ENCODE results near the gene FCER1G. TPM values are rescaled to one million over a fixed set of nuclear protein-coding genes. Genes with fewer than 3 reads are reported as not detected.

The FCER1G gene
- total RNA-seq, 2 experiments from 2014 or later = 2.0 TPM

DNA sequence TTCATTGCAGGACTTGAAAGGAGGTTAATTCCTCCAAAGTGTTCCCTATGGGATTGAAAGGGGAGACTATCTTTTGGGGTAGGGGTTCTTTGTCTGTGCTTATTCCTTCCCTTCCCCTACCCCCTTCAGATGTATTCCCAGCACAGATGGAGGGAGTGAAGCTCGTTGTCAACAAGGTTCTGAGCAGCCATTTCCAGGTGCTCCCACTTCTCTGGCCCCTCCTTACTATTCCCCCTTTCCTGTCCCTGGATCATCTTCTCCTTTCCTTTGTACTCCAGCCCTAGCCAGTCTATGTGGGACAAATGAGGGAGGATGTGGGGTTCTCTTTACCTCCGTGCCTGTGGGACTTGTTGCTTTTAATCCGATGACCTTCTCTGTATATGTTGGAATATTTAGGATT, 11.7 kb downstream of the FCER1G start:
- Mint-ChIP-seq H3K9me3 (no peaks in the 10 kb centered on the region), H3K27ac (peak overlapping the region; percentile 33), H3K27me3 (no peaks in the 10 kb centered on the region), H3K4me1 (ENCODE audit: low read depth) (peaks cover 39% of the 10 kb centered on the region), H3K4me3 (peak overlapping the region; percentile 80), H3K36me3 (ENCODE audit: low read depth) (peaks cover 29% of the 10 kb centered on the region)
- no peaks in the 10 kb centered on the region for H3K9me3 ChIP-seq (ENCODE audit: control insufficient read depth in 1 of 2, insufficient read depth in 1 of 2, low read length in 2 of 2)
- peak overlapping the region; percentile 84 for H3K4me3 ChIP-seq (ENCODE audit: low read length)
- no peak overlapping the region for H3K27ac ChIP-seq (ENCODE audit: low read depth in 1 of 2, low read length in 2 of 2)
- ATAC-seq (ENCODE audit: poor library complexity) = no peak
- H3K27me3 ChIP-seq (ENCODE audit: control insufficient read depth in 1 of 2, insufficient read depth in 2 of 2, low read length in 2 of 2) = no peaks in the 10 kb centered on the region
- intact Hi-C loops (cut with DNase I, micrococcal nuclease) = loop anchor here (1.0 to 10.0 kb wide), 6 partner anchors 24 to 518 kb away; partner anchors contain the start of genes DUSP12 (in 2 of the 2) and NDUFS2 (in 1 of the 2)
- DNase-seq = no peak
- peaks cover 34% of the 10 kb centered on the region for H3K4me1 ChIP-seq (ENCODE audit: insufficient read depth, low read length)
- TF ChIP-seq, protein P1, sequence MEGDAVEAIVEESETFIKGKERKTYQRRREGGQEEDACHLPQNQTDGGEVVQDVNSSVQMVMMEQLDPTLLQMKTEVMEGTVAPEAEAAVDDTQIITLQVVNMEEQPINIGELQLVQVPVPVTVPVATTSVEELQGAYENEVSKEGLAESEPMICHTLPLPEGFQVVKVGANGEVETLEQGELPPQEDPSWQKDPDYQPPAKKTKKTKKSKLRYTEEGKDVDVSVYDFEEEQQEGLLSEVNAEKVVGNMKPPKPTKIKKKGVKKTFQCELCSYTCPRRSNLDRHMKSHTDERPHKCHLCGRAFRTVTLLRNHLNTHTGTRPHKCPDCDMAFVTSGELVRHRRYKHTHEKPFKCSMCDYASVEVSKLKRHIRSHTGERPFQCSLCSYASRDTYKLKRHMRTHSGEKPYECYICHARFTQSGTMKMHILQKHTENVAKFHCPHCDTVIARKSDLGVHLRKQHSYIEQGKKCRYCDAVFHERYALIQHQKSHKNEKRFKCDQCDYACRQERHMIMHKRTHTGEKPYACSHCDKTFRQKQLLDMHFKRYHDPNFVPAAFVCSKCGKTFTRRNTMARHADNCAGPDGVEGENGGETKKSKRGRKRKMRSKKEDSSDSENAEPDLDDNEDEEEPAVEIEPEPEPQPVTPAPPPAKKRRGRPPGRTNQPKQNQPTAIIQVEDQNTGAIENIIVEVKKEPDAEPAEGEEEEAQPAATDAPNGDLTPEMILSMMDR (IDR thresholded peaks at IDR 0.05) = no peak
- POLR2A ChIA-PET = interaction anchor here (1.2 to 3.5 kb wide), 11 partner anchors 11 to 173 kb away, joined by 4 to 95 read pairs (median 20); partner anchors contain the start of genes FCER1G, NDUFS2, PPOX and SDHC
- CTCF ChIA-PET = interaction anchor here (0.8 to 3.3 kb wide), 12 partner anchors 8 to 156 kb away, joined by 3 to 43 read pairs (median 8); partner anchors contain the start of genes B4GALT3, NDUFS2, PPOX and SDHC
- H3K36me3 ChIP-seq (ENCODE audit: insufficient read depth, low read length) = peaks cover 23% of the 10 kb centered on the region

DNA sequence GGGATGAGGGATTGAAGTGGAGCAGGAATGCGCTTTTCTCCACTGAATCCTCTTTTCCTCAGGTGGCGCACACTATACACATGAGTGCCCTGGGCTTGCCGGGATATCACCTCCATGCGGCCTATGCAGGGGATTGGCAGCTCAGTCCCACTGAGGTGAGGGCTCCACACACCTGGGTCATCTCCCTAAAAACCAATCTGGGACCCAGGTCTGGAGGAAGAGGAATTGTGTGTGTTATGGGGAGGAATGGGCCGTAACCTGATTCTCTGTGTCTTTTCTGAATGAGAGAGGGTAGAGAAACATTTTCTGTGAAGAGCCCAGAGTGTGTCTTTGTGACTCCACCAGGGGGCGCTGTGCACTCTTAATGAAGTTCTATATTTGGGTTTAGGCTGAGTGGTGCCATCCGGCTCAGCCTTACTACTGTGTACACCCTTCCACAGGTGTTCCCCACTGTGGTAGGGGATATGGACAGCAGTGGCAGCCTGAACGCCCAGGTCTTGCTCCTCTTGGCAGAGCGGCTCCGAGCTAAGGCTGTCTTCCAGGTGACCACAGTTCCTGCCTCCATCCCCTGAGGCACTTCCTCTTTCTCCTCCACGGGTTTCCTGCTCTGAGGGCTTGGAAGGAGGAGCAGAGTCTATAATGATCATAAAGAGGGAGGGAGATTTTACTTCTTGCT, 12.2 kb downstream of the FCER1G start:
- H3K4me1 Mint-ChIP-seq (ENCODE audit: low read depth) = peaks cover 39% of the 10 kb centered on the region

DNA sequence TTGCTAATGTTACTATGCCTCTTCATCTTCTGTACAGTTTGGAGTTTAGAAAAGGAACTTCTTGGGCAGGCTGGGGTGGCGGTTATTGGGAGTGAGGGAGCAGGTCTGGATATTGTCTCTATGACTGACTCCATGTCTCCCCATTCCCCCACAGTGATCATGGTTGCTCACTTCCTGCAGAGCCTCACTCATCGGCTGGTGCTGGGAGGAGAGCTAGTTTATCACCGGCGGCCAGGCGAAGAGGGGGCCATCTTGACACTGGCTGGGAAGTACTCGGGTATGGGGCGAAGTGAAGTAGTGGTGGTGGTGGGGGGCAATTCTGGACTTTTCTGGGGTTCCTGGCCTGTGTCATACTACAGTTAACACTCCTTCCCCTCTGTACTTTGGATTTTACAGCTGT, 12.9 kb downstream of the FCER1G start:
- POLR2A ChIA-PET = interaction anchor here (1.1 to 3.4 kb wide), 3 partner anchors 26 to 154 kb away, joined by 3 to 33 read pairs (median 5); partner anchors contain the start of gene NDUFS2

More for the DNA sequence above, 12.2 kb downstream of the FCER1G start:
- intact Hi-C loops (cut with DNase I, micrococcal nuclease) = loop anchor here (1.0 to 10.0 kb wide), 6 partner anchors 25 to 517 kb away; partner anchors contain the start of genes DUSP12 (in 2 of the 2) and NDUFS2 (in 1 of the 2)
- H3K9me3 Mint-ChIP-seq = no peaks in the 10 kb centered on the region
- peaks cover 29% of the 10 kb centered on the region for H3K36me3 Mint-ChIP-seq (ENCODE audit: low read depth)
- no peak overlapping the region for H3K4me3 ChIP-seq (ENCODE audit: low read length)
- CTCF ChIA-PET = interaction anchor here (0.8 to 3.3 kb wide), 8 partner anchors 8 to 155 kb away, joined by 3 to 43 read pairs (median 14); partner anchors contain the start of genes NDUFS2 and PPOX
- TF ChIP-seq, protein P1 (IDR thresholded peaks at IDR 0.05) = peak; percentile 90
- ATAC-seq (ENCODE audit: poor library complexity) (peak; percentile 45), DNase-seq (peak; percentile 79 to 96 (median 90))
- POLR2A ChIA-PET = interaction anchor here (1.1 to 3.5 kb wide), 9 partner anchors 11 to 155 kb away, joined by 3 to 95 read pairs (median 20); partner anchors contain the start of genes FCER1G, NDUFS2, PPOX and SDHC
- H3K4me1 ChIP-seq (ENCODE audit: insufficient read depth, low read length) = peaks cover 32% of the 10 kb centered on the region
- peak overlapping the region; percentile 80 for H3K4me3 Mint-ChIP-seq
- peaks cover 23% of the 10 kb centered on the region for H3K36me3 ChIP-seq (ENCODE audit: insufficient read depth, low read length)
- no peaks in the 10 kb centered on the region for H3K27me3 Mint-ChIP-seq
- H3K27ac ChIP-seq (ENCODE audit: low read depth in 1 of 2, low read length in 2 of 2) = peak overlapping the region in 1 of 2 donors; percentile 42
- H3K27ac Mint-ChIP-seq = peak overlapping the region; percentile 33
- H3K27me3 ChIP-seq (ENCODE audit: control insufficient read depth in 1 of 2, insufficient read depth in 2 of 2, low read length in 2 of 2) = no peaks in the 10 kb centered on the region
- no peaks in the 10 kb centered on the region for H3K9me3 ChIP-seq (ENCODE audit: control insufficient read depth in 1 of 2, insufficient read depth in 1 of 2, low read length in 2 of 2)

More for the DNA sequence above, 12.9 kb downstream of the FCER1G start:
- Mint-ChIP-seq H3K4me1 (ENCODE audit: low read depth) (peaks cover 39% of the 10 kb centered on the region), H3K27ac (peak overlapping the region; percentile 33), H3K4me3 (no peak overlapping the region), H3K36me3 (ENCODE audit: low read depth) (peaks cover 29% of the 10 kb centered on the region), H3K27me3 (no peaks in the 10 kb centered on the region), H3K9me3 (no peaks in the 10 kb centered on the region)
- Histone ChIP-seq H3K27me3 (ENCODE audit: control insufficient read depth in 1 of 2, insufficient read depth in 2 of 2, low read length in 2 of 2) (no peaks in the 10 kb centered on the region), H3K9me3 (ENCODE audit: control insufficient read depth in 1 of 2, insufficient read depth in 1 of 2, low read length in 2 of 2) (no peaks in the 10 kb centered on the region), H3K4me1 (ENCODE audit: insufficient read depth, low read length) (peaks cover 32% of the 10 kb centered on the region), H3K27ac (ENCODE audit: low read depth in 1 of 2, low read length in 2 of 2) (no peak overlapping the region), H3K36me3 (ENCODE audit: insufficient read depth, low read length) (peaks cover 23% of the 10 kb centered on the region), H3K4me3 (ENCODE audit: low read length) (no peak overlapping the region)
- TF ChIP-seq, protein P1 (IDR thresholded peaks at IDR 0.05) = no peak
- DNase-seq = no peak
- ATAC-seq (ENCODE audit: poor library complexity) = no peak
- intact Hi-C loops (cut with DNase I, micrococcal nuclease) = loop anchor here (2.0 to 10.0 kb wide), 3 partner anchors 63 to 517 kb away; partner anchors contain the start of gene DUSP12 (in 2 of the 2)
- CTCF ChIA-PET = interaction anchor here (1.4 to 3.3 kb wide), 3 partner anchors 26 to 151 kb away, joined by 3 to 43 read pairs (median 30); partner anchors contain the start of gene NDUFS2

Measured in CD4-positive, alpha-beta T cell (primary cell).